Measurements from ENCODE around the gene AGK. TPM values are rescaled to one million over a fixed set of nuclear protein-coding genes. Genes with fewer than 3 reads are reported as not detected.

AGK gene
- total and polyA plus RNA-seq, 4 donors, result 13.7 to 39.1 (median 20.9) TPM

GRCh38 chr7:141525973-141526514 lies 25.2 kb upstream of the AGK start:
- no peak overlapping the region for H3K9ac ChIP-seq (ENCODE audit: insufficient read depth in 1 of 2, low read length in 2 of 2)
- peaks cover 0 to 3% (median 0%) of the 10 kb centered on the region in 3 donors for H3K27me3 ChIP-seq (ENCODE audit: control insufficient read depth in 3 of 3, insufficient read depth in 3 of 3, low read length in 2 of 3)
- H3K4me1 ChIP-seq (ENCODE audit: control insufficient read depth in 5 of 5, insufficient read depth in 5 of 5, low read length in 5 of 5), result no peaks in the 10 kb centered on the region
- no peaks in the 10 kb centered on the region for H3K9me3 ChIP-seq (ENCODE audit: control insufficient read depth in 4 of 4, insufficient read depth in 3 of 4, low read length in 3 of 4)
- TF ChIP-seq CTCF (IDR thresholded peaks at IDR 0.05; ENCODE audit: control extremely low read depth, extremely low read depth), result no peak
- no peak overlapping the region for H3K4me3 ChIP-seq
- no peak for ATAC-seq (ENCODE audit: insufficient read depth, low FRiP score)
- H3K36me3 ChIP-seq (ENCODE audit: control insufficient read depth in 4 of 4, insufficient read depth in 4 of 4, low read length in 4 of 4), result no peaks in the 10 kb centered on the region
- no peak for DNase-seq
- no peak overlapping the region for H3K27ac ChIP-seq (ENCODE audit: low read depth in 1 of 2, low read length in 1 of 2)

GRCh38 chr7:141527076-141527475 lies 24.1 kb upstream of the AGK start:
- H3K9me3 ChIP-seq (ENCODE audit: control insufficient read depth in 4 of 4, insufficient read depth in 3 of 4, low read length in 3 of 4), result no peaks in the 10 kb centered on the region
- H3K9ac ChIP-seq (ENCODE audit: insufficient read depth in 1 of 2, low read length in 2 of 2), result no peak overlapping the region
- no peak overlapping the region for H3K27ac ChIP-seq (ENCODE audit: low read depth in 1 of 2, low read length in 1 of 2)
- H3K36me3 ChIP-seq (ENCODE audit: control insufficient read depth in 4 of 4, insufficient read depth in 4 of 4, low read length in 4 of 4), result no peaks in the 10 kb centered on the region
- no peaks in the 10 kb centered on the region for H3K4me1 ChIP-seq (ENCODE audit: control insufficient read depth in 5 of 5, insufficient read depth in 5 of 5, low read length in 5 of 5)
- DNase-seq (no peak), ATAC-seq (ENCODE audit: insufficient read depth, low FRiP score) (no peak)
- whole genome bisulfite sequencing, 2 donors, result 90 to 91% methylated on average over 4 of the region's 4 CpGs
- H3K4me3 ChIP-seq, result no peak overlapping the region
- no peak for TF ChIP-seq CTCF (IDR thresholded peaks at IDR 0.05; ENCODE audit: control extremely low read depth, extremely low read depth)
- peaks cover 0 to 3% (median 0%) of the 10 kb centered on the region in 3 donors for H3K27me3 ChIP-seq (ENCODE audit: control insufficient read depth in 3 of 3, insufficient read depth in 3 of 3, low read length in 2 of 3)

- no peak for TF ChIP-seq CTCF (IDR thresholded peaks at IDR 0.05; ENCODE audit: control extremely low read depth, extremely low read depth)
- Histone ChIP-seq H3K36me3 (ENCODE audit: control insufficient read depth in 4 of 4, insufficient read depth in 4 of 4, low read length in 4 of 4) (no peaks in the 10 kb centered on the region), H3K9me3 (ENCODE audit: control insufficient read depth in 4 of 4, insufficient read depth in 3 of 4, low read length in 3 of 4) (no peaks in the 10 kb centered on the region), H3K27ac (ENCODE audit: low read depth in 1 of 2, low read length in 1 of 2) (no peak overlapping the region), H3K27me3 (ENCODE audit: control insufficient read depth in 3 of 3, insufficient read depth in 3 of 3, low read length in 2 of 3) (peaks cover 0 to 3% (median 0%) of the 10 kb centered on the region in 3 donors), H3K4me1 (ENCODE audit: control insufficient read depth in 5 of 5, insufficient read depth in 5 of 5, low read length in 5 of 5) (peaks cover 0 to under 1% (median 0%) of the 10 kb centered on the region in 5 donors), H3K9ac (ENCODE audit: insufficient read depth in 1 of 2, low read length in 2 of 2) (no peak overlapping the region), H3K4me3 (no peak overlapping the region)
- ATAC-seq (ENCODE audit: insufficient read depth, low FRiP score) (no peak), DNase-seq (no peak)
- 92 to 97% methylated on average over 3 of the region's 3 CpGs for WGBS, 2 donors
These were observed 22.8 kb upstream of the AGK start for GRCh38 chr7:141528399-141528798.

Data from lung (tissue), 12 donors.